OCI-LY1 (cell line): ENCODE data around the gene PRKRA.

Experiments used
- H2AFZ ChIP-seq: fragments of 200-600 bp; sonication (generic), shearing (Covaris generic); 2 replicates; pipeline ENCODE4 v1.6.0; 2014; ENCODE audit warnings: antibody characterized with exemption, mild to moderate bottlenecking, low read length
- H3F3A ChIP-seq: fragments of 200-600 bp; sonication (generic), shearing (Covaris generic); 2 replicates; pipeline ENCODE4 v1.6.0; 2014; ENCODE audit warnings: mild to moderate bottlenecking, antibody characterized with exemption, low read length, moderate library complexity; ENCODE audit not compliant: insufficient read depth
- H3K27ac ChIP-seq: fragments of 200-600 bp; sonication (generic); 2 replicates; pipeline ENCODE4 v1.5.1; 2014; ENCODE audit warnings: low read length, mixed run types, mild to moderate bottlenecking, low read depth; ENCODE audit not compliant: poor library complexity, severe bottlenecking
- H3K27me3 ChIP-seq: fragments of 200-600 bp; sonication (generic); 2 replicates; pipeline ENCODE4 v1.6.0; 2014; ENCODE audit warnings: antibody characterized with exemption, mild to moderate bottlenecking, low read length, moderate library complexity; ENCODE audit not compliant: insufficient read depth
- H3K36me3 ChIP-seq: fragments of 200-600 bp; sonication (generic); 2 replicates; pipeline ENCODE4 v1.6.1; 2014; ENCODE audit warnings: mild to moderate bottlenecking, antibody characterized with exemption, low read length, moderate library complexity, mixed read lengths; ENCODE audit not compliant: insufficient read depth
- H3K4me1 ChIP-seq: fragments of 200-600 bp; sonication (generic); 2 replicates; pipeline ENCODE4 v1.5.1; 2014; ENCODE audit warnings: mild to moderate bottlenecking, low read length, moderate library complexity; ENCODE audit not compliant: insufficient read depth, severe bottlenecking
- H3K4me2 ChIP-seq: fragments of 200-600 bp; sonication (generic), shearing (Covaris generic); 2 replicates; pipeline ENCODE4 v1.6.1; 2014; ENCODE audit warnings: low read length
- H3K4me3 ChIP-seq: fragments of 200-600 bp; sonication (generic); 2 replicates; pipeline ENCODE4 v1.5.1; 2014; ENCODE audit warnings: low read length, low read depth, mild to moderate bottlenecking, mixed read lengths; ENCODE audit not compliant: poor library complexity, severe bottlenecking
- H3K79me2 ChIP-seq: fragments of 200-600 bp; shearing (Covaris generic); 2 replicates; pipeline ENCODE4 v1.6.1; 2016; ENCODE audit warnings: mixed run types, low read length, mixed read lengths; ENCODE audit not compliant: insufficient read depth
- H3K9ac ChIP-seq: fragments of 200-600 bp; sonication (generic), shearing (Covaris generic); 2 replicates; pipeline ENCODE4 v1.6.1; 2014; ENCODE audit warnings: mild to moderate bottlenecking, low read length, mixed read lengths
- H3K9me2 ChIP-seq: fragments of 200-600 bp; sonication (generic), shearing (Covaris generic); 2 replicates; pipeline ENCODE4 v1.6.1; 2014; ENCODE audit warnings: low read depth, mild to moderate bottlenecking, low read length, mixed read lengths
- H3K9me3 ChIP-seq: fragments of 200-600 bp; shearing (Covaris generic); 2 replicates; pipeline ENCODE4 v1.6.1; 2014; ENCODE audit warnings: low read length, mixed read lengths
- H4K20me1 ChIP-seq: fragments of 200-600 bp; sonication (generic), shearing (Covaris generic); 2 replicates; pipeline ENCODE4 v1.6.0; 2016; ENCODE audit warnings: mild to moderate bottlenecking, low read length; ENCODE audit not compliant: insufficient read depth
- CTCF ChIP-seq: fragments of 200-600 bp; sonication (generic), shearing (Covaris generic); IDR thresholded peaks from 2 replicates; pipeline ENCODE4 v1.5.1; 2017; ENCODE audit warnings: mild to moderate bottlenecking, antibody characterized with exemption, low read length, moderate library complexity, mixed read lengths
- EZH2 ChIP-seq: fragments of 200-600 bp; sonication (generic), shearing (Covaris generic); IDR thresholded peaks from 2 replicates; pipeline ENCODE4 v1.8.0; 2017; ENCODE audit warnings: borderline replicate concordance, mixed run types, mild to moderate bottlenecking, antibody characterized with exemption, low read length, moderate library complexity, mixed read lengths

PRKRA gene

GRCh38 chr2:178478130-178478438, 27.1 kb upstream of the PRKRA start:
- Histone ChIP-seq H3F3A (no peaks in the 10 kb centered on the region), H3K4me2 (peak overlapping the region; percentile 90), H3K4me1 (peaks cover 37% of the 10 kb centered on the region), H3K9me3 (no peaks in the 10 kb centered on the region), H3K79me2 (peaks cover 22% of the 10 kb centered on the region), H3K27ac (peak overlapping the region; percentile 72), H3K4me3 (peak overlapping the region; percentile 89), H3K27me3 (no peaks in the 10 kb centered on the region), H4K20me1 (no peaks in the 10 kb centered on the region), H2AFZ (peak overlapping the region; percentile 59; the same call in 1 of the 2 replicates), H3K36me3 (no peaks in the 10 kb centered on the region), H3K9ac (peak overlapping the region; percentile 77), H3K9me2 (no peaks in the 10 kb centered on the region)
- TF ChIP-seq EZH2 = no peak
- no peak for TF ChIP-seq CTCF

GRCh38 chr2:178477443-178478129, 26.6 kb upstream of the PRKRA start:
- H3K27ac ChIP-seq = peak overlapping the region; percentile 72

GRCh38 chr2:178476477-178476876, 25.5 kb upstream of the PRKRA start:
- Histone ChIP-seq H2AFZ (no peak overlapping the region), H3K9me3 (no peaks in the 10 kb centered on the region), H3K4me1 (peaks cover 21% of the 10 kb centered on the region), H3K4me3 (no peak overlapping the region), H3K9ac (no peak overlapping the region), H3K27me3 (no peaks in the 10 kb centered on the region), H3K79me2 (peaks cover 12% of the 10 kb centered on the region), H3K36me3 (no peaks in the 10 kb centered on the region), H3F3A (no peaks in the 10 kb centered on the region), H4K20me1 (no peaks in the 10 kb centered on the region), H3K9me2 (no peaks in the 10 kb centered on the region), H3K4me2 (no peak overlapping the region), H3K27ac (no peak overlapping the region)
- no peak for TF ChIP-seq EZH2
- TF ChIP-seq CTCF = no peak

More at GRCh38 chr2:178477443-178478129, 26.6 kb upstream of the PRKRA start:
- Histone ChIP-seq H3K4me2 (peak overlapping the region; percentile 90), H4K20me1 (no peaks in the 10 kb centered on the region), H3K4me3 (peak overlapping the region; percentile 89), H3K9ac (peak overlapping the region; percentile 77), H3K9me3 (no peaks in the 10 kb centered on the region), H3K9me2 (no peaks in the 10 kb centered on the region), H2AFZ (peak overlapping the region; percentile 59; the same call in 1 of the 2 replicates), H3K36me3 (no peaks in the 10 kb centered on the region), H3F3A (no peaks in the 10 kb centered on the region), H3K79me2 (peaks cover 21% of the 10 kb centered on the region), H3K4me1 (peaks cover 32% of the 10 kb centered on the region), H3K27me3 (no peaks in the 10 kb centered on the region)
- TF ChIP-seq CTCF = no peak
- TF ChIP-seq EZH2 = no peak
